ENCODE measurements around the gene AKAP13.

AKAP13 gene

GRCh38 chr15:85757939-85758654 lies 377.7 kb downstream of the AKAP13 start:
- no peak for DNase-seq

DNA sequence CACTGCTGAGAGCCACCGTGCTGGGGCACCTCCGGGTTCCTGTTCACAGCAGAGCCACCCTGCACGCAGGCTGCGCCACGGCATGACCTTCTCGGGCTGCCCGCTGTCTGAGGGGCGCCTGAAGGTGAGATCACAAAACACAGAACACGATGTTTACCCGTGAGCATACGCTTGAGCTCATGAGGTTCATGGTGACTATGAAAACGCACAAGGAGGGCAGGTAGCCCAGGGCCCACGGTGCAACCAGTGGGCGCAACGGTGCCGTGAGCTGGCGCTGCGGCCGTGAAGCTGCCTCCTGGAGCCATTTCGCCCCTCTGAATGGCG lies 378.2 kb downstream of the AKAP13 start:
- DNase-seq, result no peak

- DNase-seq, result no peak
Measured at GRCh38 chr15:85759376-85759775, 379.0 kb downstream of the AKAP13 start.

GRCh38 chr15:85760049-85760448 lies 379.6 kb downstream of the AKAP13 start:
- DNase-seq, result no peak

GRCh38 chr15:85760531-85761371 lies 380.3 kb downstream of the AKAP13 start:
- DNase-seq, result no peak

GRCh38 chr15:85761635-85762034 lies 381.2 kb downstream of the AKAP13 start:
- no peak for DNase-seq

- no peak for DNase-seq
Measured at GRCh38 chr15:85762039-85762755, 381.8 kb downstream of the AKAP13 start.

DNA sequence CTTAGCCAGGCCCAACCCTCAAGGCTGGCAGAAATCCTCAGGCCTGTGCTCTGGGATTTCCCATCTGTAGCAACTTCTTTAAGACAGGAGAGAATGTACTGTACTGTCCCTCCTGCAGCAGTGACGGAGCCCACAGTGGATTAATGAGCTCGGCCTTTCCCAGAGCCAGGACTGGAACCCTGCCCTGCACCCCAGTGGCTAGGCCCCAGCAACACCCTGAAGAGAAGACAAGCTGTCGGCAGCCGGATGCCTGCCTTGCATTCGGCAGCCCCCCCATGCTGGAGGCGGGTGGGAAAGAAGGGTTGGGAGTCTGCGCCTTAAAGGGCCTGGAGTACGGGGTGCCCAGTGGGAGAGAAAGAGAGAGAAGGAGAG lies 382.3 kb downstream of the AKAP13 start:
- no peak for DNase-seq

GRCh38 chr15:85763157-85763556 lies 382.8 kb downstream of the AKAP13 start:
- DNase-seq, result no peak

GRCh38 chr15:85763673-85764633 lies 383.6 kb downstream of the AKAP13 start:
- DNase-seq, result no peak

GRCh38 chr15:85764649-85765277 lies 384.4 kb downstream of the AKAP13 start:
- no peak for DNase-seq

GRCh38 chr15:85766001-85766831 lies 385.8 kb downstream of the AKAP13 start:
- peak; percentile 51 for DNase-seq

DNA sequence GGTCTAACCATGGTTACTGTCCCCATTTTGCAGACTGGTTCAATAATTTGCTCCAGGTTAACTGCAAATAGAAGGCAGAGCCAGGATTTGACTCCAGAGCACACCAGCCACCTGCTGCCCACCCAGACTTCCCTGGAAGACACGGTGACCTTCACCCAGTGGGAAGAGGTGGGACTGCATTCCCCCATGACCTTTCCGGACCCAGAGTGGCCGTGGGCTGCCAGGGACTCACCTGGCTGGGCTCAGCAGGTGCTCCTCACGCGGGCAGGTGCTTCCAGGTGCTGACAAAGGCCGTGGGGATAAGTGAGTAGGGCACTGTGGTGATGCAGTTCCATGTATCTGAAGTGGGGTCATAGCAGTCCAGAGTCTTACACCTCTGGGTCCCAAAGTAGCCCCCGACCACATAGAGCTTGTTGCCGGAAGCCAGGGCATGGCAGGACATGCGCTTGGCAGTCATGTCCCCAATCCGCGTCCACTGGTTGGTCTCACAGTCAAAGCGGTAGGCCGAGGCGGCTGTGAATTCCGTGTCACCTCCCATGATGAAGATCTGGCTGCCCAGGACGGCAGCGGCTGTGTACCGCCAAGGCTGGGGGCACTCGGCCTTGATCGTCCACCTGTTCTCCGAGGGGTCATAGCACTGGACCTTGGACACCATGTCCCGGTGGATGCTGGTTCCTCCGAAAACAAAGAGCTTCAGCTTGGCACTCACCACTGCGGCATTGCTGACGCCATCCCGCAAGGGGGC lies 387.6 kb downstream of the AKAP13 start:
- no peak for DNase-seq

DNA sequence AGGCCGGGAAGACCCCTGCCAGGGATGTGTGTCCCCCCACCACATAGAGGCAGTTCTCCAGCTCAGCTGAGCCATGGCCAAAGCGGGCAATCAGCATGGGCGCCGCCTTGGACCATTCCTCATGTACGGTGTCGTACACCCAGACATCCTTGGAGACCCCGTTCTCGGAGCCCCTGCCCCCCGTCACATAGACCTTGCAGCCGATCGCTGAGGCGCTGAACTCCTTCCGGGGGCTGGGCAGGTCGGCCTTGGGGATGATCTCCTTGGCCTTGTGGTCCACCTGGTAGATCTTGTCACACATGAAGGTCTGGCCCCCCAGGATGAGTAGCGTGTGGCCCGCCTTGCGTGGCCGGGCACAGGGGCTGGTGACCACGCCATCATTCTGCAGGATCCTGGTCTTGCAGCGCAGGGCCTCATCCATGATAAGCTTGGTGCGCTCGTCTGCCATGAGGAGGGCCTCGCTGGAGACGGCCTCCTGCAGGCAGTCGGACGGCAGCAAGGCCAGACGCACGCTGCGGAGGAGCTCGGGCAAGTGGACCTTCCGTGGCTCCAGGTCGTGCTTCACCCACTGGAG lies 388.3 kb downstream of the AKAP13 start:
- DNase-seq, result no peak

DNA sequence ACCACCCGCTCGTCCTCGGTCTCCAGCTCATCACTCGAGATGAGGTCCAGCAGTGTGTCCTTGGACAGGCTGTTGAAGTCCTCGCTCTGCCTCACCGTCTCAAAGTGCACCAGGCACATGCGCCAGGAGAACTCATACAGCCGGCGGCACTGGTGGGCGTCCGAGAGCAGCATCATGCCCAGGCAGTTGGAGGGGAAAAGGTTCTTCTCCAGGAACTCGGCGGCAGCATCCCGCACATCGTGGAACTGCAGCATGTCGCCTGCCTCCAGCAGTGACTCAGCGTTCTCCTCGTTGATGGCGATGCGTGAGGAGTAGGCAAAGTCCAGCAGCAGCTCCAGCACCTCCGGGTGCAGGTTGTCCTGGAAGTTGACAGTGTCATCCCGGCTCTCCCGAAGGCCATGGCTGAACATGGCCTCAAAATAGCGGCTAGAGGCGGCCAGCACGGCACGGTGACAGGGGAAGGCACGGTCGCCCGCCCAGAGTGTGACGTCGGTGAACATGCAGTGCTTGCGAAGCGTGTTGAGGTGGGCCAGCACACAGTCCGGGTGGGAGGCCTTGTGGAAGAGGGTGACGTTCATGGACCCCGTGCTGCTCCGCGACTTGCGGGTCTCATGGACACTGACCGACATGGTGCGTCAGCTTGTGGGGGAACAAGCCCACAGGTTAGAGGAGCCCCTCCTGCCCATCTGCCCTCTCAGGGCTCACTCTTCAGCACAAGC lies 388.9 kb downstream of the AKAP13 start:
- DNase-seq, result no peak

DNA sequence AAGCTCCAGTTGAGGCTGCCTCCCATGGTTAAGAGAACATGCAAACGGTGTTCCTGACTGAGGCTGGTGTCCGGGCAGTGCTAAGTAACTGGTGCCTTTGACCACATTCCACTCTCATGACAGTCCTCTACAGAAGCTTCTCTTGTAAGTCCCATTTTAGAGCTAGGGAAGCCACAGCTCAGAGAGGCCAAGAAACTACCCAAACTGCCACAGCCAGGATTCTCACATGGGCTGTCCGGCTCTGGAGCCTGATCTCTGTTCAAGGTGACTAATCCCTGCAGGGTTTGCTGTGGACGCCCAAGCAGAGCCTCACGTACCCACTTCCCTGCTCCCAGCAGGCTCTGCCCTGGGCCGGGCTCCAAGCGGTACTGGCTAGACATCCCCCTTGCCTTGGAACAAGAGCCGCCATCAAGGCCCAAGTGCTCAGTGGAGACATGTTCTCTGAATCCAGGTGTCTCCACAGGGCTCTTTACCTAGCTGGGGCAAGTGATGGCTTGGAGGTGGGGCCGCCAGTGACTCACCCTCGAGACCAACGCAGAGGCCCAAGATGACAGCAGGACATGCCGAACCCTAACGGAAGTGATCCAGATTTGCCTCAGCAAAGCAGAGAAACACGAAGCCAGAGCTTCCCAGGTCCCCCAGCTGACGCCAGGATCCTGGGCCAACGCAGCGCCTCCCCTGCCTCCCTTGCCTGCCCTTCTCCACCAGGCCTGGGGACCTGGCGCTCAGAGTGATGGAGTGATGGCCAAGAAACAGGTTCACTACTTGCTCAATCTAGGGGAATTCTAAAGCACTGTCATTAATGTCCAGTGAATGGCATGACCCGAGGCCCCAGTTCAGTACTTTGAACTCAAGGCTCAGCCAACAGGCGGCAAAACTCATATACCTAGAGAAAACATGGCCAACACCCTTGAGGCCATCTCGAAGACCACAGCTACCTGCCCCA lies 390.0 kb downstream of the AKAP13 start:
- DNase-seq, result no peak

DNA sequence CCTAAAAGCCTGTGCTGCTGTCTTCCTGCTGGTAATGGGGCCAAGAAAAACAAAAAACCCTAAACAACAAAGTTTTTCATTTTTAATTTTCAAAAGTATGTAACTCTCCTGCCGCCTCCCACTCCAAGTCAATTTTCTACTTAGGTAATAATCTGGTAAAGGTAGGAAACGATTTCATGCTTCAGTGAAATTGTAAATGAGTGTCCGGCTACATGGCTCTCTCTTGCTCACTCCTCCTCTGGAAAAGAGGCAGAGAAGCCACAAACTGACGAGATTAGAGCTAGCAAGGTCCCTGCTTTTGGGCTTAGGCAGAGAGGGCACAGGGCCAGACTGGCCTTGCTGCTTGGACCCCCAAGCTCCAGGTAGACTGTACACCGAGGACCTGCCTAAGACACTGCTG lies 390.9 kb downstream of the AKAP13 start:
- DNase-seq, result peak; percentile 58

Data from right kidney (tissue), 1 donor.